ENCODE data around the gene PLEKHG4B.

PLEKHG4B gene

GRCh38 chr5:223791-224190 is 131.8 kb downstream of the PLEKHG4B start:
- no peak for TF ChIP-seq USF1 (IDR thresholded peaks at IDR 0.05)
- no peak for TF ChIP-seq YY1 (IDR thresholded peaks at IDR 0.05; ENCODE audit: low read depth)
- no peak for TF ChIP-seq TEAD4 (IDR thresholded peaks at IDR 0.05)
- no peak for TF ChIP-seq REST (IDR thresholded peaks at IDR 0.05; ENCODE audit: low read depth)
- TF ChIP-seq RAD21 (IDR thresholded peaks at IDR 0.05; ENCODE audit: low read depth), result no peak
- TF ChIP-seq ZBTB7A (IDR thresholded peaks at IDR 0.05; ENCODE audit: low read depth), result no peak
- TF ChIP-seq TAF1 (IDR thresholded peaks at IDR 0.05; ENCODE audit: low read depth), result no peak
- no peak for TF ChIP-seq NFIC (IDR thresholded peaks at IDR 0.05)
- TF ChIP-seq FOXM1 (IDR thresholded peaks at IDR 0.05; ENCODE audit: borderline replicate concordance, low read depth), result no peak
- TF ChIP-seq EP300 (IDR thresholded peaks at IDR 0.05; ENCODE audit: borderline replicate concordance), result no peak
- no peak for TF ChIP-seq CEBPB (IDR thresholded peaks at IDR 0.05)
- no peak for TF ChIP-seq TCF12 (IDR thresholded peaks at IDR 0.05; ENCODE audit: low read depth)
- TF ChIP-seq MAX (IDR thresholded peaks at IDR 0.05), result no peak
- TF ChIP-seq CREB1 (IDR thresholded peaks at IDR 0.05; ENCODE audit: low read depth), result no peak
- no peak for TF ChIP-seq EGR1 (IDR thresholded peaks at IDR 0.05)

GRCh38 chr5:225334-225733 is 133.4 kb downstream of the PLEKHG4B start:
- TF ChIP-seq FOXM1 (IDR thresholded peaks at IDR 0.05; ENCODE audit: borderline replicate concordance, low read depth) (no peak), CEBPB (IDR thresholded peaks at IDR 0.05) (no peak), MAX (IDR thresholded peaks at IDR 0.05) (no peak)

- no peak for TF ChIP-seq TEAD4 (IDR thresholded peaks at IDR 0.05)
- TF ChIP-seq EGR1 (IDR thresholded peaks at IDR 0.05), result no peak
- no peak for TF ChIP-seq RAD21 (IDR thresholded peaks at IDR 0.05; ENCODE audit: low read depth)
- TF ChIP-seq TAF1 (IDR thresholded peaks at IDR 0.05; ENCODE audit: low read depth), result no peak
Measured at GRCh38 chr5:228886-229285, 136.9 kb downstream of the PLEKHG4B start.

- no peak for TF ChIP-seq ZBTB7A (IDR thresholded peaks at IDR 0.05; ENCODE audit: low read depth)
Measured at GRCh38 chr5:230711-231110, 138.7 kb downstream of the PLEKHG4B start.

GRCh38 chr5:231661-232060 is 139.7 kb downstream of the PLEKHG4B start:
- TF ChIP-seq RAD21 (IDR thresholded peaks at IDR 0.05; ENCODE audit: low read depth) (no peak), REST (IDR thresholded peaks at IDR 0.05; ENCODE audit: low read depth) (no peak), EP300 (IDR thresholded peaks at IDR 0.05; ENCODE audit: borderline replicate concordance) (no peak), CEBPB (IDR thresholded peaks at IDR 0.05) (no peak), NFIC (IDR thresholded peaks at IDR 0.05) (no peak), YY1 (IDR thresholded peaks at IDR 0.05; ENCODE audit: low read depth) (no peak), TCF12 (IDR thresholded peaks at IDR 0.05; ENCODE audit: low read depth) (no peak), ZBTB7A (IDR thresholded peaks at IDR 0.05; ENCODE audit: low read depth) (no peak)

- TF ChIP-seq MAX (IDR thresholded peaks at IDR 0.05), result no peak
- no peak for TF ChIP-seq EGR1 (IDR thresholded peaks at IDR 0.05)
Measured at GRCh38 chr5:234450-234849, 142.5 kb downstream of the PLEKHG4B start.

Data from Ishikawa (cell line).